Activated T-cell treated with anti-CD3 and anti-CD28 coated beads for 1 hour (primary cell): Measurements from ENCODE around the gene PDZRN3.

ENCODE experiments used
- DNase-seq: peaks from one replicate; pipeline ENCODE4 v3.0.0-alpha.2; 2020; ENCODE audit warnings: low read depth

Gene PDZRN3

GRCh38 chr3:73624821-73625665 is at the start of gene PDZRN3:
Gene PDZRN3 (minus strand): TSS chr3:73624941.
- no peak for DNase-seq

DNA sequence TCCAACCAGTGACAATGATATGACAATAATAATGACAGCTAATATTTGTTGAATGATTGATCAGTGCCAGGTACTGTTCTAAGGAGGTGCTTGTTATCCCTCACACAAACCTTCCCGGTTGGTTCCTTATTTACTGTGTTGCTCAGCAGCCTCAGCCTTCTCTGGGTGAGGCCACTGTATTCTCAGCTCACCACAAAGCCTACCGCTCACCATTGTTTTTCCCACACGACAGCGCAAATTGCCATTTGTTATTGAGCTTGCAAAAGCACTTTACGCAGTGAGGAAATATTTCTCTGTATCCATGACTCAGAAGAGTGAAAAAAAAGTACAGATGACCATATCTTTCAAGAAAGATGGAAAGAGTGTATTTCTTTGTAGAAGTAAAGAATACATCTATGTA is 49.5 kb upstream of the PDZRN3 start:
- DNase-seq: no peak

- no peak for DNase-seq
Measured at GRCh38 chr3:73669260-73669659, 44.5 kb upstream of the PDZRN3 start.

DNA sequence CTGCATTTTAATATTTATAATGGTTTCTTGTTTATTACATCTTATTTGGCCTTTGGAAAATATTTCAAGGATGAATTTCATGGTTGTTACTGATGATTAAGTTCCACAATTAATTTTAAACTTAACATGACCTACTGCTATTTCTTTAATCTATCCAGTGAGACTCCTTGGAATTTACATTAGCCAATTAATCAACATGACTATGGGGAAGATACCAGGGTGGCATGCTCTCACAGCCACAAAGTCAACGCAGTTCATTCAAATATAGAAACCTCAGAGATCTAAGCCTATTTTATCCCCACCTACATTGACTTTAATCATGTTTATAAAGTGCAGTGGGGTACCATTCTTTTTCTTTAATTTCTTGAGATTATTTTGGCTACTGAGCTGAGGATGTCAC is 43.6 kb upstream of the PDZRN3 start:
- no peak for DNase-seq

DNA sequence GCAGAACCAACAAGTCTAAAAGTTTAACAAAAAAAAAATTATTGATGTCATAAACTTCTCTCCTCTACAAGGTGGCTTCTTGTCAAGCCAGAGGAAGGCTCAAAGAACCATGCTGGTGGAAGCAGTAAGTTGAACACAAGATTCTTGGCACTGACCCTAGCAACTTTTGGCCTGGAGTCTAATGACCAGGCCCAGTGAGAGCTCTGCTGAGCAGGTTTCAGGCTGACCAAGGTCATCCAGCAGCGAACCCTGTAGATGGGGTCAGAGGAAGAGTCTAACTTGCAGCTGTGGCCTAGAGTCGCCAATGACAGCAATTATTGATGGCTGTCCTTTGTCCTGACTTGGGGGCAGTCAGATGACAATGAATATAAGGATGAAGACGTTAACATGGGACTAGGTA is 43.1 kb upstream of the PDZRN3 start:
- no peak for DNase-seq

DNA sequence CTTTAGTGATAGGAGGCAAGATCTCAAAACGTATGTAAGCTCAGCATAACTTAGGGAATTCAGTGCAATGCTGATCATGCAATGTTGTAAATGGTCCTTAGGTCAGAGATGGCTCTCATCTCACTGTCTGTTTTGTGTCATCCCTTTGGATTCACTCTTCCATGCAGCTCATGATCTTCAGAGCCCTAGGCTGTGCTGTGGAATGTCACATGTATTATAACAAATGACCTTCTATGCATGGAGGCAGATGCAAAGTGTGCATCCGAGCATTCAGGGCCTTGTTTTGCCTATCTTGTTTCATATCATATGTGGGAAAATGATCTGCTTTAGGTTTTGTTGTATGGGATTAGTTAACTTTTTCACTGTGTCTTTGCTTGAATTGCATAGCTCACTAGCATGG is 40.5 kb upstream of the PDZRN3 start:
- DNase-seq: no peak

DNA sequence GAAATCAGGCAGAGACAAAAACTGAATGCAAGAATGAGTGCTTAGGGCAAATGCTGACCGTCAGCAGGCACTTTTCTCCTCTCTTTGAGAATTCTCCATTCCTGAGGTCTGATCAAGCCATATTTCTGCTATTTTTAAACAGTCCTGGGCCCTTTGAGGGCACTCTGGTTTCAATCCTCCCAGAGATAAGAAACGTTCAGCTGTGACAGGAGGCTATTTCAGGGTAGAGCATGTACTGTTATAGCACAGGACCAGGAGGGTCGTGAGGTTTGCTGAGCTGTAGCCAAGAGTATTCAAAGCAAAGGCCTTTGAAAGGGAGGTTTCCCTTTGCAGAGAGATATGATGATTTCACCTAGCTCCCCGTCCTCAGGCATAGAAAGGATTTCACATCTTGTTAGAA is 39.6 kb upstream of the PDZRN3 start:
- no peak for DNase-seq

- no peak for DNase-seq
Measured at GRCh38 chr3:73663495-73663894, 38.8 kb upstream of the PDZRN3 start.

- DNase-seq: no peak
Measured at GRCh38 chr3:73661265-73661664, 36.5 kb upstream of the PDZRN3 start.

DNA sequence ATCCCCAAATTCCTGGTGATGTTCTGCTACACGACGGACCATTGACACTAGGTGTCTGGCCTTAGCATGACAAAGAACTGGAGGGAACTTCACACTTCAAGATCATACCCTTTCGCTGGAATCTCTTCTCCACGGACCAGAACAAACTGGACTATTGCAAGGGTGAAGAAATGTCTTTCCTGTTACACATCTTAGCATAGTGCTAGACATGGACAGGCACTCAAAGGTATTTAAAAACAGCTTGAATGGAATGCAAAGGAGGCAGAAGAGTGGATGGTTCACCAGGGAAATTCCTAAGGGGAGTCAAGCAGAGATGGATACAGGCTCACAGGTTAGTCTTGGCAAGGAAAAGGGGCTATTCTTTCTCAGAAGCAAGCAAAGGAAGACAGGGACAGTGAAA is 33.5 kb upstream of the PDZRN3 start:
- DNase-seq: no peak

DNA sequence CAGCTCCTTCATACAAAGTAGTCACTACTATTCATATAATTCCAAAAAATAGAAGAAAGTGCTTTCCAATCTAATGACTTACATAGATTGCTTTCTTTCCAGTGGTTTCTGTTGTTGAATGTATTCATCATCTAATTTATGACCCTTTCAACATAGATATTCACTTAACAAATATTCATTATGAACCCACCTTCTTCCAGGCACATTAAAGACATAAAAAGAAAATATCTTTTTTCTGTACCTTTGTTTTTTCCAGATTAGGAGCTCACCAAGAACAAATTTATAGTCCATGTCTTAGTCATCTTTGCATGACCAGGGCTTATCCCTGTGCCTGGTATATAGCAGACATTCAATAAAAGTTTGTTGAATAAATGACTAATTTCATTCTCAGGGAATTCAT is 32.4 kb upstream of the PDZRN3 start:
- no peak for DNase-seq

GRCh38 chr3:73656241-73656890 is 31.6 kb upstream of the PDZRN3 start:
- DNase-seq: no peak

DNA sequence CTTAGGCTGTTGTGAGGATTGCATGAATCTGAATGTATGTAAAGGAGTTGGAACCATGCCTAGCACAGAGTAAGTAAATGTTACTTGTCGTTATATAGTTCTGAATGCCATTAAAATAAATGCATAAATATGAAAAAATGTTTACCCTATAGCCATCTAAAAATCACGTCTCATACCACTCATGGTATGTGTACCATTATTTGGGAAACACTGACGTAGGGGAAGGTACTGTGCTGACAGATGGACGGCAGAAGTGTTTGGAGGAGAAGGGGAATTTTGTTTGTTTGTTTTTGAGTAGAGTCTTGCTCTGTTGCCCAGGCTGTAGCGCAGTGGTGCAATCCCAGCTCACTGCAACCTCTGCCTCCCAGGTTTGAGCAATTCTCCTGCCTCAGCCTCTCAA is 30.5 kb upstream of the PDZRN3 start:
- no peak for DNase-seq

GRCh38 chr3:73653877-73654276 is 29.1 kb upstream of the PDZRN3 start:
- no peak for DNase-seq

DNA sequence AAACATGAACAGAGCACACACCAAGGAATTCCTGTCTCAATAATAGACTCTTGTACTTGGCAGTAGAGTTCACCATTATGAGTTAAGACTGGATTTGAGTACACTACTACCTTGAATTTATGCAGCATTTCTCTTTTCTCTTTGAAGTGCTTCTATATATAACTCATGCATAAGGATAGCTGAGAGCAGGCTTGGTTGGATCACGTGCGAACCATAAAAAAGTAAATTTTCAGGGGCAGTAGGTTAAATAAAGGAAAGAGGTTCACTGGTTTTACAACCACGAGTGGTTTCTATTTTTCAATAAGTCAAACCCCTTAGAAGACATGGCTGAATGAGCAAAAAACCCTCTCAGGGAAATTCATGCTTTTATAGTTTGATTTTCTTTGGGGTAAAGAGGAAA is 28.6 kb upstream of the PDZRN3 start:
- no peak for DNase-seq

- no peak for DNase-seq
Measured at GRCh38 chr3:73652896-73653295, 28.2 kb upstream of the PDZRN3 start.

DNA sequence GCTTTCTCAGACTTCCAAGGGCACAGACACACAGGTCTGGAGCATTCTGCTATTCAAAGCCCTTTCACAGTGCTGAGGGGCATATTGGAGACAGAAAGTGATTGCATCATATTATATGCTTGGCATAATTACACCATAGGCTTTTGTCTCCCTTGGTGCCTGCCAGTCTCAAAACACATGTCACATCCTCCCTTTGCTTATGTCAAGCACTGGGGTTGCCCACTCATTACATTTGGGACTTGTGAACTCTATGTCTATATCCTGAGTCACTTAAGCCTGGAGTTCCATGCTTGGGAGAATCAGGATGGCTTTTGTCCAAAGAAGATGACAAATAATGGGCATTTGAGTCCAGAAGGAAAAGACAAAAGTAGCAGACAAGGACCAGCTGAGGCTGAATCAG is 12.3 kb upstream of the PDZRN3 start:
- DNase-seq: no peak

GRCh38 chr3:73635254-73635653 is 10.5 kb upstream of the PDZRN3 start:
- DNase-seq: no peak

GRCh38 chr3:73633916-73634344 is 9.2 kb upstream of the PDZRN3 start:
- no peak for DNase-seq

- DNase-seq: no peak
Measured at GRCh38 chr3:73633453-73633852, 8.7 kb upstream of the PDZRN3 start.

DNA sequence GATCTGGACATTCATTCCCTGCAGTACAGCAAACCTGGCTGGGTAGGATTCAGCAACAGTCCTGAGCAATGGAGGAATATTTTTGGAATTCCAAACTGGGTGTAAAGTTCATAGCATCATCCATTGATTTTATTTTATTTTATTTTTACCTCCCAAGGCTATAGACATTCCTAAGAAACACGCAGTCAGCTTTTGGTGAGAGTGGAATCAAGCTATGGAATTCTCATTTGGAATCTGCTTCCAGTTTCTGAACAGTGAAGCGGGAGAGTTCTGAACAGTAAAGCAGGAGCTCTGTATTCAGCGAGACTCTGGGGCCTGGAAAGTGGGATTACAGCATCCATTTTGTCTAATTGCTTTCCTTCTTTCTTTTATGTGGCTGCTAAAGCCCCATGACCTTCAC is 1.4 kb upstream of the PDZRN3 start:
- DNase-seq: no peak

- DNase-seq: no peak
Measured at GRCh38 chr3:73624017-73624820, 522 bp downstream of the PDZRN3 start.

GRCh38 chr3:73623346-73623745 is 1.4 kb downstream of the PDZRN3 start:
- DNase-seq: no peak
